Choroid plexus epithelial cell (primary cell): ENCODE measurements around the gene KCNMA1.

Source experiments
- DNase-seq: peaks from one replicate; pipeline ENCODE4 v3.0.0-alpha.2; 2010; ENCODE audit warnings: low read depth
- H3K4me3 ChIP-seq: 2 replicates; pipeline ENCODE4 v1.5.1; 2011; ENCODE audit warnings: low read depth, mild to moderate bottlenecking, control low read depth, low read length, moderate library complexity
- CTCF ChIP-seq: conservative IDR thresholded peaks from 2 replicates; pipeline ENCODE4 v1.5.1; 2011; ENCODE audit warnings: low read depth, mild to moderate bottlenecking, control low read depth, inconsistent platforms, low read length, moderate library complexity

KCNMA1 gene

GRCh38 chr10:77022671-77023070 is 614.9 kb downstream of the KCNMA1 start:
- no peak for DNase-seq
- no peak for TF ChIP-seq CTCF
- H3K4me3 ChIP-seq = no peak overlapping the region

- H3K4me3 ChIP-seq = no peak overlapping the region
- DNase-seq = no peak
- TF ChIP-seq CTCF = no peak
Measured at GRCh38 chr10:77021966-77022490, 615.6 kb downstream of the KCNMA1 start.

- H3K4me3 ChIP-seq = no peak overlapping the region
- TF ChIP-seq CTCF = no peak
- DNase-seq = no peak
Measured at GRCh38 chr10:77020426-77021040, 617.1 kb downstream of the KCNMA1 start.

- H3K4me3 ChIP-seq = no peak overlapping the region
- no peak for TF ChIP-seq CTCF
- DNase-seq = no peak
Measured at GRCh38 chr10:77016855-77017254, 620.8 kb downstream of the KCNMA1 start.

GRCh38 chr10:77016278-77016815 is 621.3 kb downstream of the KCNMA1 start:
- DNase-seq = no peak
- no peak for TF ChIP-seq CTCF
- no peak overlapping the region for H3K4me3 ChIP-seq

GRCh38 chr10:77015360-77015759 is 622.2 kb downstream of the KCNMA1 start:
- no peak for DNase-seq
- no peak overlapping the region for H3K4me3 ChIP-seq
- TF ChIP-seq CTCF = no peak
